ENCODE data around the gene SQSTM1.

The SQSTM1 gene

DNA sequence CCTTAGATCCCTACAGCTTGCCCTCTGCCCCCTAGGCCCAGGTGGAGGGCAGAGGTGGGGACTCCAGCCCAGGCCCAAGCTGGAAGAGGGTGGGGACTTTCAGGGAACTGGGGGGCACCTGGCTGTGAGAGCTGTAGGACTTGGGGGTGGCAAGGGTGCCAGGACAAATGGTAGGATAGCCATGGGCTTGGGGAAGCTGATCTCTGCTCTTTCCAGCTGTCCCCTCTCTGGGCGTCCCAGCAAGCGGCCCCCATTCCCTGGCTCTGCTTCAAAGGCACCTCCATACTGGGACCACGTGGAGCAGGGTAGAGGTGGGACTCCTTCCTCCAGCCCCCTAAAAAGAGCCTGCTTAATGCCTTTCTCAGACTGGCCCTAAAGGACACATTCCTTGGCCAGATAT lies 26.5 kb upstream of the SQSTM1 start:
- peaks cover 4 to 57% (median 50%) of the 10 kb centered on the region in 5 donors for H3K4me1 ChIP-seq (ENCODE audit: control insufficient read depth in 5 of 5, insufficient read depth in 5 of 5, low read length in 5 of 5)
- H3K4me3 ChIP-seq (ENCODE audit: low read depth in 1 of 5, low read length in 5 of 5) = peak overlapping the region; percentile 13 to 69 (median 56)
- H3K27me3 ChIP-seq (ENCODE audit: control insufficient read depth in 5 of 5, insufficient read depth in 4 of 5, low read length in 5 of 5) = no peaks in the 10 kb centered on the region
- H3K9ac ChIP-seq (ENCODE audit: low read length in 5 of 5) = peak overlapping the region in 4 of 5 donors; percentile 11 to 74 (median 56)
- H3K9me3 ChIP-seq (ENCODE audit: control insufficient read depth in 5 of 5, low read length in 5 of 5) = no peaks in the 10 kb centered on the region
- peaks cover 0 to 23% (median 20%) of the 10 kb centered on the region in 5 donors for H3K36me3 ChIP-seq (ENCODE audit: control insufficient read depth in 5 of 5, insufficient read depth in 5 of 5, low read length in 5 of 5)
- peak overlapping the region; percentile 76 for H3K27ac ChIP-seq (ENCODE audit: low read depth, low read length)

DNA sequence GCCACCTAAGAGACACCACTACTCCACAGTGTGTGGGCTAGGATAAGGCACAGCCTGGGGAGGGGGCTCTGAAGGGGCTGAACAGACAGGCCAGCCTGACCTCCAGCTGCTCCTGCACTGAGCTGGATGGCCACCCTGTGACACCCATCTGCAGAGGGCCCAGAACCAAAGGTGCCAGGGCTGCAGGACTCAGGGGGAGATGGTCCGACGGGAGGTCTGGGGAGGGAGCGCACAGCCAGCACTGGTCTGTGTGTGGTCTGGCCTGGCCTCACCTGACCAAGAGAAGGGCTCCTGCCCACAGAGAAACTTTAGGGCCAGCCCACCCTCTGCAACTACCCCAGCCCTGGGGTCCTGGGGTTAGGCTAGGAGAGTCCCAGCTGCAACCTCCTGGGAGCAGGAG lies 26.1 kb upstream of the SQSTM1 start:
- Histone ChIP-seq H3K4me3 (ENCODE audit: low read depth in 1 of 5, low read length in 5 of 5) (peak overlapping the region; percentile 13 to 69 (median 64)), H3K9me3 (ENCODE audit: control insufficient read depth in 5 of 5, low read length in 5 of 5) (no peaks in the 10 kb centered on the region), H3K27ac (ENCODE audit: low read depth, low read length) (peak overlapping the region; percentile 76), H3K27me3 (ENCODE audit: control insufficient read depth in 5 of 5, insufficient read depth in 4 of 5, low read length in 5 of 5) (no peaks in the 10 kb centered on the region), H3K36me3 (ENCODE audit: control insufficient read depth in 5 of 5, insufficient read depth in 5 of 5, low read length in 5 of 5) (peaks cover 0 to 27% (median 24%) of the 10 kb centered on the region in 5 donors), H3K9ac (ENCODE audit: low read length in 5 of 5) (peak overlapping the region in 4 of 5 donors; percentile 2 to 74 (median 30)), H3K4me1 (ENCODE audit: control insufficient read depth in 5 of 5, insufficient read depth in 5 of 5, low read length in 5 of 5) (peaks cover 4 to 57% (median 50%) of the 10 kb centered on the region in 5 donors)

DNA sequence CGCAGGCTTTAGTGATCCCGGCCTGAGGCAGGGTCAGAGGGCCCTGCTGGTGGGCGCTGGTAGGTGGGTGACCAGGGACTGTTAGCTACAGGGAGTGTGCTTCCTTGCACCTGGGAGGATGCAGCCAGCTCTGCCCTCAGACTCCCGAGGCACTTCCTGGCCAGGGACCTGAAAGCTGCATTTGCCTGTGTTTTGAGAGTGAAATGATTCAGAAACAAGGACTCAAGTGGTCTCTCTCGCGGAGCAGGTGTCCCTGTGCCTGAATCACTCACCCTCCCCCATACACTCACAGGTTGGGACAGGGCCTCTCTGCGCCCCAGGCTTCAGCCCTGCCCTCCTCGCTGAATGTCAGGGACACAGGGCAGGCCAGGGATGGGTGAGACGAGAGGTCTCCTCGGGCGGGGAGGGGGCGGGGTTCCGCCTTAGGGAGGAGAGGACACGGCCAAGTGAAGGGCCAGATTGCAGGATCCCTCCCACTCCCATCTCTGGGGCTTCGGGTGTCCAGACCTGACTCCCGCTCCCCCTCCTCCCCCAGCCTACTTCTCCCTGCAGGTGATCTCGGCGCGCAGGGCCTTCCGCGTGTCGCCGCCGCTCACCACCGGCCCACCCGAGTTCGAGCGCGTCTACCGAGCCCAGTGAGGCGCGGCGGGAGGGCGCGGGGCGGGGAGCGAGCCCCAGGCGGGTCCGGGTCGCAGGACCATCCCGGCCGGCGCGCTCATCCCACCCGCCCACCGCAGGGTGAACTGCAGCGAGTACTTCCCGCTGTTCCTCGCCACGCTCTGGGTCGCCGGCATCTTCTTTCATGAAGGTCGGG lies 25.4 kb upstream of the SQSTM1 start:
- Histone ChIP-seq H3K4me1 (ENCODE audit: control insufficient read depth in 5 of 5, insufficient read depth in 5 of 5, low read length in 5 of 5) (peaks cover 4 to 57% (median 50%) of the 10 kb centered on the region in 5 donors), H3K9ac (ENCODE audit: low read length in 5 of 5) (peak overlapping the region in 3 of 5 donors; percentile 22 to 62 (median 59)), H3K27me3 (ENCODE audit: control insufficient read depth in 5 of 5, insufficient read depth in 4 of 5, low read length in 5 of 5) (no peaks in the 10 kb centered on the region), H3K36me3 (ENCODE audit: control insufficient read depth in 5 of 5, insufficient read depth in 5 of 5, low read length in 5 of 5) (peaks cover 0 to 34% (median 30%) of the 10 kb centered on the region in 5 donors), H3K4me3 (ENCODE audit: low read depth in 1 of 5, low read length in 5 of 5) (peak overlapping the region; percentile 55 to 71 (median 68)), H3K9me3 (ENCODE audit: control insufficient read depth in 5 of 5, low read length in 5 of 5) (no peaks in the 10 kb centered on the region), H3K27ac (ENCODE audit: low read depth, low read length) (peak overlapping the region; percentile 16)

DNA sequence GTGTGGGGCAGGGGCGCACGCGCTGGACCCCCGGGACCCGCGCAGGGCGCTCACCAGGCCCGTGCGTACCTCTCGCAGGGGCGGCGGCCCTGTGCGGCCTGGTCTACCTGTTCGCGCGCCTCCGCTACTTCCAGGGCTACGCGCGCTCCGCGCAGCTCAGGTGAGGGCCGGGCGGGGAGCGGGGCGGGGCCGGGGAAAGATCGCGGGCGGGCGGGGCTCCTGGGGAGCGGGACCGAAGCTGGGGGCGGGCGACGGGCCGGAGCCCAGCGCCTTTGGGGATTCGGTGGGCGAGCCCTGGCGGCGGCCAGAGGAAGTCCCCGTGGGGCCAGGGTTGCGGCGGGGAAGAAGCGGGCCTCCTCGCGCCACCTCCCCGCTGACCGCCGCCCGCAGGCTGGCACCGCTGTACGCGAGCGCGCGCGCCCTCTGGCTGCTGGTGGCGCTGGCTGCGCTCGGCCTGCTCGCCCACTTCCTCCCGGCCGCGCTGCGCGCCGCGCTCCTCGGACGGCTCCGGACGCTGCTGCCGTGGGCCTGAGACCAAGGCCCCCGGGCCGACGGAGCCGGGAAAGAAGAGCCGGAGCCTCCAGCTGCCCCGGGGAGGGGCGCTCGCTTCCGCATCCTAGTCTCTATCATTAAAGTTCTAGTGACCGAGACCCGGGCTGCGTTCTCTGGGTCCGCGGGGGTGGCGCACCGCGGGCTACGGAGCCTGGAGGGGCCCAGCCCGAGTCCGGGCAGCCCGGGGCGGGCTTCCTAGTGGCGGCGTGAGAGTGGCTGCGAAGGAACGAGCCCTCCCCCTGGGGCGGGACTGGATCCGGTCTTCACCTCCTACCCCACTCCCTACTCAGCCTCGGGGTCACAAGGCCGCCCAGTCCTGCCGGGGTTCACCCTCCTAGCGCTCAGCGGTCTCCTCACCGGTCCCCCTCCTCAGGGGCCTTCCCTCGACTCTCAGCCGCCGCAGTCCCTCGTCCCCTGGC lies 24.6 kb upstream of the SQSTM1 start:
- Histone ChIP-seq H3K9me3 (ENCODE audit: control insufficient read depth in 5 of 5, low read length in 5 of 5) (no peaks in the 10 kb centered on the region), H3K36me3 (ENCODE audit: control insufficient read depth in 5 of 5, insufficient read depth in 5 of 5, low read length in 5 of 5) (peaks cover 0 to 42% (median 35%) of the 10 kb centered on the region in 5 donors), H3K9ac (ENCODE audit: low read length in 5 of 5) (peak overlapping the region in 4 of 5 donors; percentile 59 to 77 (median 74)), H3K4me1 (ENCODE audit: control insufficient read depth in 5 of 5, insufficient read depth in 5 of 5, low read length in 5 of 5) (peaks cover 4 to 57% (median 50%) of the 10 kb centered on the region in 5 donors), H3K4me3 (ENCODE audit: low read depth in 1 of 5, low read length in 5 of 5) (peak overlapping the region; percentile 46 to 71 (median 68)), H3K27me3 (ENCODE audit: control insufficient read depth in 5 of 5, insufficient read depth in 4 of 5, low read length in 5 of 5) (no peaks in the 10 kb centered on the region), H3K27ac (ENCODE audit: low read depth, low read length) (peak overlapping the region; percentile 67)

DNA sequence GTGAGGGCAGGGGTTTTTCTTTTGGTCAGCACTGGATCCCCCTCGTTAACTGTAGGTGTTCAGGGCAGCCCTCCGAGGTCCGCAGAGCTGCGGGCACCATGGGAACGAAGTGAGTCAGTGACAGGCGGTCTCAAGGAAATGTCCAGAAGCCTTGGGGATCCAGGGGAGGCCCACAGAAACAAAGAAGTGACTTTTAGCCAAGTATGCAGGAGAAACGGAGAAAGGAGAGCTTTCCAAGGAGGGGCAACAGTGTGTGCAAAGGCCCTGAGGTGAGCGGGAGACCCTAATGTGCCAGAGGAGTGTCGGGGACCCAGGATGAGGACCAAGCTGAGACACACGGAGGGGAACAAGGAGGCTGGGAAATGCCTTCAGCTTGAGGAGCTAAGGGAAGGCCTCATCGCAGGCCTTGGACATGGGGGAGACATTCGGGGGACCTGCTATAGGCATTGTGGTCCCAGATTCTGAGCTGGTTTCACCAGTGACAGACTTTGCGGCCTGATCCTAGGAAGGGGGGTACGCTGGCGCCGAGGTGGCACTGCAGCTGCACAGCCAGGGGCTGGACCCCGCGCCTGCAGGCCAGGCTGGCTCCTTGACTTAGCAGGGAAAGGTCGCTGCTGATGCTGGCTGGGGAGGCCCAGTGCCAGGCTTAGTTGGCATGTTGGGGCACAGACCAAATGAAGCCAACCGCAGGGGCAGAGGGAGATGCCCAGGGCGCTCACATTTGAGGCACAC lies 23.7 kb upstream of the SQSTM1 start:
- H3K36me3 ChIP-seq (ENCODE audit: control insufficient read depth in 5 of 5, insufficient read depth in 5 of 5, low read length in 5 of 5) = peaks cover 0 to 45% (median 37%) of the 10 kb centered on the region in 5 donors
- peak overlapping the region in 4 of 5 donors; percentile 46 to 77 (median 74) for H3K9ac ChIP-seq (ENCODE audit: low read length in 5 of 5)
- peak overlapping the region; percentile 67 for H3K27ac ChIP-seq (ENCODE audit: low read depth, low read length)

DNA sequence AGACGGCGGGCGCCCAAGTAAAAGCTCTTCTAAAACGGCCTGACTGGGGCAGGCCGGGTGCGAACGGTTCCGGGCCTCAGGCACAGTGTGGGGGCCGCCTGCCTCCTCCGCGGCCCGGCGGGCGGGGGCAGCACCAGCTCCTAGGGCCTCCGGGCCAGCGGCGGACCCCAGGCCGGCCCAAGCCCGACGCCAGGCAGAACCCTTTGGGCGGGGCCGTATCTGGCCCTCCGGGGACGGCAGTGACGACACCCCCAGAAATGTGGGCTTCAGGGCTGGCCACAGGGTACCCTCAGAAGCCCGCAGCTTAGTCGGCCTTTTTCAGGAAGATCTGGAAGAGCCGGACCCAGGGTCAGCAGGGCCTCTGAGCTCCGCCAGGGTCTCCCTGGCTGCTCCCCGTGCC lies 23.0 kb upstream of the SQSTM1 start:
- no peak overlapping the region for H3K27ac ChIP-seq (ENCODE audit: low read depth, low read length)
- peaks cover 2 to 53% (median 44%) of the 10 kb centered on the region in 5 donors for H3K4me1 ChIP-seq (ENCODE audit: control insufficient read depth in 5 of 5, insufficient read depth in 5 of 5, low read length in 5 of 5)
- peaks cover 0 to 45% (median 38%) of the 10 kb centered on the region in 5 donors for H3K36me3 ChIP-seq (ENCODE audit: control insufficient read depth in 5 of 5, insufficient read depth in 5 of 5, low read length in 5 of 5)
- no peak overlapping the region for H3K9ac ChIP-seq (ENCODE audit: low read length in 5 of 5)
- H3K27me3 ChIP-seq (ENCODE audit: control insufficient read depth in 5 of 5, insufficient read depth in 4 of 5, low read length in 5 of 5) = no peaks in the 10 kb centered on the region
- no peak overlapping the region for H3K4me3 ChIP-seq (ENCODE audit: low read depth in 1 of 5, low read length in 5 of 5)
- H3K9me3 ChIP-seq (ENCODE audit: control insufficient read depth in 5 of 5, low read length in 5 of 5) = no peaks in the 10 kb centered on the region

More for the DNA sequence above, 23.7 kb upstream of the SQSTM1 start:
- Histone ChIP-seq H3K27me3 (ENCODE audit: control insufficient read depth in 5 of 5, insufficient read depth in 4 of 5, low read length in 5 of 5) (no peaks in the 10 kb centered on the region), H3K9me3 (ENCODE audit: control insufficient read depth in 5 of 5, low read length in 5 of 5) (no peaks in the 10 kb centered on the region), H3K4me1 (ENCODE audit: control insufficient read depth in 5 of 5, insufficient read depth in 5 of 5, low read length in 5 of 5) (peaks cover 4 to 54% (median 47%) of the 10 kb centered on the region in 5 donors), H3K4me3 (ENCODE audit: low read depth in 1 of 5, low read length in 5 of 5) (peak overlapping the region; percentile 46 to 69 (median 65))

DNA sequence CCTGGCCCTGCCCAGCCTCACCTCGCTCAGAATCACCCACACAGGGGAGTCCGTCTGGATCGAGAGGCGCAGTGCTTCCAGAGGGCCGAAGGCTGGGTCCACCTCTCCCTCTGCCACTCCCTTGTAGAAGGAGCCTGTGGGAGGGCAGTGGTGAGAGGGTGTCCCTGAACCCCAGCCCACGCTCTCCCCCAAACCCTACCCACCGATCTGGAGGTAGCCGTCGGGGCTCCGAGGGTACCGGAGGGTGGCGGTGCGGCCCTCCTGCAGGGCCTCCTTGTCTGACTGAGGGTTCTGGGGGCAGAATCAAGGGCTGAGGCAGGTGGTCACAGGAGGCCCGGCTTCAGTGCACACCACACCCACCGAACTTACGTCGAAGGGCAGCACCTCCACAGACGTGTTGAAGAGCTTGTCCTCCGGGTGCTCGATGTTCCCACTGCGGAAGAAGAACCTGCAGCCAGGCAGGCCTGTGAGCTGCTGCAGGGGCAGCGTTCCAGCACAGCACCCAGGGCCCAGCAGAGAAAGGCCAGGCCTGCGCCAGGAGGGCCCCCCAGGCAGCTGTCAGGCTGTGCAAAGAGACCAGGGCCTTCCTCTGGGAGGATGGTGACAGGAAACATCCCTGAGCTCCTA lies 22.4 kb upstream of the SQSTM1 start:
- no peak overlapping the region for H3K4me3 ChIP-seq (ENCODE audit: low read depth in 1 of 5, low read length in 5 of 5)
- H3K9me3 ChIP-seq (ENCODE audit: control insufficient read depth in 5 of 5, low read length in 5 of 5) = no peaks in the 10 kb centered on the region
- H3K9ac ChIP-seq (ENCODE audit: low read length in 5 of 5) = no peak overlapping the region
- peaks cover 2 to 51% (median 44%) of the 10 kb centered on the region in 5 donors for H3K4me1 ChIP-seq (ENCODE audit: control insufficient read depth in 5 of 5, insufficient read depth in 5 of 5, low read length in 5 of 5)
- no peak overlapping the region for H3K27ac ChIP-seq (ENCODE audit: low read depth, low read length)
- no peaks in the 10 kb centered on the region for H3K27me3 ChIP-seq (ENCODE audit: control insufficient read depth in 5 of 5, insufficient read depth in 4 of 5, low read length in 5 of 5)
- H3K36me3 ChIP-seq (ENCODE audit: control insufficient read depth in 5 of 5, insufficient read depth in 5 of 5, low read length in 5 of 5) = peaks cover 0 to 45% (median 38%) of the 10 kb centered on the region in 5 donors

DNA sequence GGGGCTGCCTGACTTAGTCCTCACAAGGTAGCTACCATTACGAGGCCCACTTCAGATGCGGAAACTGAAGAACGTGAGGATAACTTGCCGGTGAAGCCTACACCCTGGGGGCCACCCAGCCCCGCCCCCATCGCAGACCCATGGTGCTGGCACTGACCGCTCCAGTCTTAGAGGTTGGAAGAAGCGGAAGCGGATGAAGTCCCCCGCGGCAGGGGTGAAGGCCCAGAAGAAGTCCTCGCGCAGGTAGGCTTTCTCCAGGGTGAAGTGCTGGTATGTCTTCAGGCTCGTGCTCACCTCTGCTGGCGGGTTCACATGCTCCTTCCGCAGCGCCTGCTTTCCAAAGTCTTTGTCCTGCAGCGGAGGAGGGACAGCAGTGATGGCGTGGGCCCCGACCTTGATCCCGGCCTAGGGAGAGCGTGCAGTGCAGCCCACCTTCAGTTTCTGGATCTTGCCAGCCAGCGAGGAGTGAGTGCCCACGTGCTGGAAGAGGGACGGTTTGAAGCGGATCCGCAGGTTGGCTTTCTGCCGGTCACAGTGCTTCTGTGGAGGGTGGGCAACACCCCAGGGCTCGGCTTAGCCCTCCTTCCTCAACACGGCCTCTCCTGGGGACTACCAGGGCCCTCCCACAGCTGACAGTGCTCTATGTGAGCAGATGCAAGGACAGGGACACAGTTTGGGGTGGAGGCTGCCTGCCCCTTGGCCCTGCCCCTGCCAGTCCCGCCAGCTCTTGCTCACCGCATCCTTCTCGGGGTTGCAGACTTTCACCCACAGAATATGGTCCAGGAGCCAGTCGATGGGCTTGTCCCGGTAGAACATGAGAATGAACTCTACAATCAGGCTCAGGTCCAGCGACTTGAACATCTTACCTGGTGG lies 21.7 kb upstream of the SQSTM1 start:
- no peak overlapping the region for H3K27ac ChIP-seq (ENCODE audit: low read depth, low read length)
- H3K27me3 ChIP-seq (ENCODE audit: control insufficient read depth in 5 of 5, insufficient read depth in 4 of 5, low read length in 5 of 5) = no peaks in the 10 kb centered on the region
- peaks cover 0 to 48% (median 41%) of the 10 kb centered on the region in 5 donors for H3K4me1 ChIP-seq (ENCODE audit: control insufficient read depth in 5 of 5, insufficient read depth in 5 of 5, low read length in 5 of 5)
- no peak overlapping the region for H3K9ac ChIP-seq (ENCODE audit: low read length in 5 of 5)
- no peaks in the 10 kb centered on the region for H3K9me3 ChIP-seq (ENCODE audit: control insufficient read depth in 5 of 5, low read length in 5 of 5)
- peaks cover 0 to 45% (median 38%) of the 10 kb centered on the region in 5 donors for H3K36me3 ChIP-seq (ENCODE audit: control insufficient read depth in 5 of 5, insufficient read depth in 5 of 5, low read length in 5 of 5)
- no peak overlapping the region for H3K4me3 ChIP-seq (ENCODE audit: low read depth in 1 of 5, low read length in 5 of 5)
